Fibroblast of skin of scalp (primary cell): ENCODE data around the gene EHD1.
A peak's percentile ranks its signal among the peaks of the same experiment; 100 is the strongest.

Source experiments
- DNase-seq: peaks from one replicate; pipeline ENCODE4 v3.0.0-alpha.2; 2013

EHD1 gene

DNA sequence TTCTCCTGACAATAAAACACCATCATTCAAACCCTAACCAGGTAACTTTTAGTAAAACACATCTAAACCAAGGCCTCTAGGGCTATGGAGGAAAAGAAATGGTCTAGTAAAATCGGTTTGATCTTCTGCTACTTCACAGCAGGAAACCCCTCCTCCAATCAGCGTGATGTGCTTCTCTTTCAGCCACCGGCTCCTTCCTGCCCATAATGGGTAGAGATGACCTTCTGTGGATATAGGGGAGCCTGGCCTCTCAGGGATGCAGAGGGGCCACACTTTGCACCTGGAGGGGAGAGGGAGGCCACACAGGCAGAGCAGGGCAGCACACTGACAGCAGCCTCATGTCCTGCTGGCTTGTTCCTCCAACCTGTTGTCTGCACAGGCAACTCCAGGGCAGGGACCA, 6.9 kb downstream of the EHD1 start:
- DNase-seq: no peak

DNA sequence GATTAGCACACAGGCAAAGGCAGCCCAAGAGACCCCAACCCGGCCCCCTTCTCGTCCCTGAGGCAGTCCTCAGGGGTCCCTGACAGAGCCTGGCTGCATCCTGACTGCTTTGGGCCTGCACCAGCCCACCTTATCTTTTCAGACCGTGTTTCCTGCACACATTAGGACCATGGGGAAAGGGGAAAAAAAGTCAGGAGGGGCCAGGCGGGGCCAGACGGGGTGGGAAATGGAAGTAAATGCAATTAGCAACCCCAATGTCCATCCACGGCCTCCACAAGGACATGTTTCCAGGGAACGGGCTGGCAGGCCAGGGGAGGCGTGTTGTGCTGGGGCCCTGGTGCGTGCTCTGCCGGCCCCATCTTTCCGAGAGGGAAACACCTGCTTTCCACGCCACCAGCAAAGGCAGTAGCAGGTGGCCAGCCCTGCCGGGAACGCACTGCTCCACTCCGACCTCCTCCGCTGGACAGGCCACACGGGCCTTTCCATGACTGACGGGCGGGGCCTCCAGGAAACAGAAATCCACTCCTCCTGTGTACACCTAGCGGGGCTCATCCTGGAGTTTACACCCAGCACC, 7.4 kb downstream of the EHD1 start:
- DNase-seq: no peak

DNA sequence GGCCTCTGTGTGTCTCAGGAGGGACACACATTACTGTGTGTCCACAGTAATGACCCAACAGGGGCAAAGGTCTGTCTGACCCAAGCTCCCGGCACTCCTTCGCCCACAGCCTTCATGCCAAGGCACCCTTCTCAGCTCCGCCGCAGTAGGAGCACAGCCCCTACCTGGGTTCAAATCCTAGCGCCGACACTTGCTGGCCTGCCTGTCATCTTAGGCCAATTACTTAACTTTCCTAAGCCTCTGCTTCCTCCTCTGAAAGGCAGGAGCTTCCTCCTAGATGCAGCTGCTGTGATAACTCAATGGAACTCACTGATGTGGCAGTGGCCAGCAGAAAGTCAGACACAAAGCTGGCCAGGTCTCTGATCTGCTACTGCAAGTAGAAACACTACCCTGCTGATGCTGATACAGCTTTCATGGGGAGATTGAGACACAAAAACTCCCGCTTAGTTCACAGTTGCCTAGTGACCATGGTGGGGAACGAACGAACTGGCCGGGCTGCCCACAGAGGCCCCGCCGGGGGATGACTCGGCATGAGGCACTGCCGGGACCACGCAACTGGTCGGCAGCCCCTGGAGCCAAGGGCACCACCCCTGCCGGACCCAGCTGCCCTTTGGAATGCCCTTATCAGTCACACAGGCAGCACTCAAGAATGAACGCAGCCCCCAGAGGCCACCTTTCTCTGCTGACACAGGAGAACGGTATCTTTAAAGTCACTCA, 8.1 kb downstream of the EHD1 start:
- peak; percentile 43 for DNase-seq

DNA sequence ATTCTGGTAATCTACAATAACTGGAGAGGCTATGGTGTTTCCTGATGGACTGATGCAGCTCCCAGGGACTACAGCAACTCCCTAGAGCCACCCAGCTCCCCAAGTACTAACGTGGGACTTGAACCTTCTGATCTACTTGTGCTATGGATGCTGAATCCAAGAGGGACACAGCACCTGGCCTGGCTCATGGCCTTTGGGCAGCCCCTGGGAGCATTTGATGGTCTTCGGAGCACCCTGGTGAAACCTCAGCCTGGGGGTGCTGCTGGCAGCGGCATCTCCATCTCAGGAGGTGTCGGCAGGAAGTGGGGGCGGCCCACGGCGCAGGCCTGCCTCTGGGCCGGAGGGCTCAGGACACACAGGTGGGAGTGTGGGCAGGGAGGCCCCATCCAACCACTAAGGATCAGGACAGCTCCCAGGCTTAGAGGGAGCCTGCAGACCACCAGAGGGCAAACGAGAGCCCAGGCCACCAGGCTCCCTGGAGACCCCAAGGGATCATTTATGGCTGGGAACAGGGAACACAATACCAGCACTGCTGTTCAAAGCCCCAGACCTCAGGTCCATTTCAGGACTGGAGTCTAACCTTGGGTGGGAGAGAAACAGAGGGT, 8.7 kb downstream of the EHD1 start:
- DNase-seq: no peak

DNA sequence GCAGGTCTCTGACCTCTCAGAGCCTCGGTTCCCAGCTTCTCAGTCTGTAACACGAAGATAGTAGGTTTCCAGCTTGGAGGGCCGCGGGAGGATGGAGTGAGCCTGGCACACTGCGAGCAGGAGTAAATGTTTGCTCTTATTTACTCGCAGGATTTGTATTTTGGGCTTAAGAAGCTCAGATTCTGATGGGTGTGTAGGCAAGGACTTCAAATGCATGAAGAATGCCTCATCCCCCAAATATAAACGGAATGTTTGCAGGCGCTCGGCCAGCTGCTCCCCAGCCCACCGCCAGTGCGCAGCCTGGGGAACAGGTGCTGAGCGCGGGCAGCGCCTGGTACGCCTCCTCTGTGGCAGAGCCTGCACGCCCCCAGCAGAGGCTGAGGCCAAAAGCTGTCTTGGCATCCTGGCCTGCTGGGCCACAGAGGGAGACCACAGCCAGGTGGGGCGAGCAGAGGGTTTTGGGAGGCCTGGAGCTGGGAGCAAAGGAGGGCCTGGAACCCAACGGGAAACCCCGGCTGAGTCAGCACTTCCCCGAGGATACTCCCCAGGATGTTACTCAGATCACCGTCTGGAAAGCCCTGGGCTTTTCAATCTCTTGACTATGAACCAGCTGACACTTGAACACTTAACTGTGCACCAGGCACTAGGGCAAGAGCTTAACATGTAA, 9.4 kb downstream of the EHD1 start:
- peak; percentile 76 for DNase-seq

DNA sequence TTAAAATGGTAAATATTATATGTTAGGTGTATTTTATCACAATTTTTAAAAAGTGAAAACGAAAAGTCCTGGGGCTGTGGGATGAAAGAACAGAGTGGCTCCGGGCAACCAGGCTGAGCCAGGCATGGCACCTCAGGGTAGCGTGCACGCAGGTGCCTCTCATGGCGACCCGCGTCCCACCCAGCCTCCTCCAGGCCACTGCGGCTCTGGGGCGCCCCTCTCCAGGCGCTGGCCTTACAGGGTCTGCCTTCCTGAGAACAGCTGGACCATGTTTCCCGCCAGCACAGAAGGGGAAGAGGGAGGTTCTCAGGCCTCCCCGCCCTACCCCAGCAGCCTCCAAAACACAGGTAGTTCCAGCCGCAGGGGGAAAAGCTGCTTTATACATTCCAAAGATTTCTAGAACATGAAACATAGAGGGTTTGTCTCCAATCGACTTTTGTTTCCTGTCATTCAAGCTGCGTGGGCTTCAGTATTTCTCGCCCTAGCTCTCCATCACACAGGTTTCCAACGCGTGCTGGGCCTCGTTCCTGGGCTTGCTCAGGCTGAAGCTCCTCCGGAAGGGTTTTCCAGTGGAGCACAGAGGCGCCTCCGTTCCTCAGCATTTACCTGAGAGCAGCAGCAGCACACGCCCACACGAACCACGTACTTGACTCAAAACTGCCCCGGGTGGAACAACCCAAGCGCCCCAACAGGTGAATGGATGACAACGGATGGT, 10.5 kb downstream of the EHD1 start:
- no peak for DNase-seq

DNA sequence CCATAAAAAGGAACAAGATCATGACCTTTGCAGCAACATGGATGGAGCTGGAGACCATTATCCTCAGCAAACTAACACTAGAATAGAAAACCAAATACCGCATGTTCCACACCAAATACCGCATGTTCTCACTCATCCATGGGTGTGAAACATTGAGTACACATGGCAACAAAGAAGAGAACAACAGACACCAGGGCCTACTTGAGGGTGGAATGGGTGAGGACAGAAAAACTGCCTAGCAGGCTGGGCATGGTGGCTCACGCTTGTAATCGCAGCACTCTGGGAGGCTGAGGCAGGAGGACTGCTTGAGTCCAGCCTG, 12.3 kb downstream of the EHD1 start:
- DNase-seq: no peak

DNA sequence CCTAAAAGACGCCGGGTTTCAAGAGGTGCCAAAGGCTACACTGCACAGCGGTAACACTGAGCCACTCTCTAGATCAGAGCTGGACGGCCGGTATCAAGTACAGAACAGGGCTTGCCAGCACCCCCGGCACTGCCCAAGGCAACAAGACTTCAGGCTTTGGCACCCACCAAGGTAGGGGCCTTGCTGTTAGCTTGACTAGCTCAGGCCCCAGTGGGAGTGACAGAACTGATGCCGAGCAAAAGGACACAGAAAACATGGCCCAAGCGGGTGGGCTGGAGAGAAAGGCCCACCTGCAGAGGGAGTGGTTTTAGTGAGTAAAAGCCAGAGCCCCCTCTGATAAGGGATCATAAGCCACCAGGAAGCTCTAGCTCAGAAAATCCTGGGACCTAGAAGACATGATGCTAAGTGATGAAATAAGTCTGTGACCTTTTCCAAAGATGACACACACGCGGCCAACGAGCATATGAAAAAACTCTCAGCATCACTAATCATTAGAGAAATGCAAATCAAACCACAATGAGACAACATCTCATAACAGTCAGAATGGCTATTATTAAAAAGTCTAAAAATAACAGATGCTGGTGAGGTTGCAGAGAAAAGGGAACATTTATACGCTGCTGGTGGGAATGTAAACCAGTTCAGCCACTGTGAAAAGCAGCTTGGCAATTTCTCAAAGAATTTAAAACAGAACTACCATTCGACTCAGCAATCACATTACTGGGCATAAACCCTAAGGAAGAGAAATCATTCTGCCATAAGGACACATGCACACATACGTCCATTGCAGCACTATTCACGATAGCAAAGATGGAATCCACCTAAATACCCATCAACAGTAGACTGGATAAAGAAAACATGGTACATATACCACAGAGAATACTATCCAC, 12.9 kb downstream of the EHD1 start:
- peak; percentile 91 for DNase-seq

DNA sequence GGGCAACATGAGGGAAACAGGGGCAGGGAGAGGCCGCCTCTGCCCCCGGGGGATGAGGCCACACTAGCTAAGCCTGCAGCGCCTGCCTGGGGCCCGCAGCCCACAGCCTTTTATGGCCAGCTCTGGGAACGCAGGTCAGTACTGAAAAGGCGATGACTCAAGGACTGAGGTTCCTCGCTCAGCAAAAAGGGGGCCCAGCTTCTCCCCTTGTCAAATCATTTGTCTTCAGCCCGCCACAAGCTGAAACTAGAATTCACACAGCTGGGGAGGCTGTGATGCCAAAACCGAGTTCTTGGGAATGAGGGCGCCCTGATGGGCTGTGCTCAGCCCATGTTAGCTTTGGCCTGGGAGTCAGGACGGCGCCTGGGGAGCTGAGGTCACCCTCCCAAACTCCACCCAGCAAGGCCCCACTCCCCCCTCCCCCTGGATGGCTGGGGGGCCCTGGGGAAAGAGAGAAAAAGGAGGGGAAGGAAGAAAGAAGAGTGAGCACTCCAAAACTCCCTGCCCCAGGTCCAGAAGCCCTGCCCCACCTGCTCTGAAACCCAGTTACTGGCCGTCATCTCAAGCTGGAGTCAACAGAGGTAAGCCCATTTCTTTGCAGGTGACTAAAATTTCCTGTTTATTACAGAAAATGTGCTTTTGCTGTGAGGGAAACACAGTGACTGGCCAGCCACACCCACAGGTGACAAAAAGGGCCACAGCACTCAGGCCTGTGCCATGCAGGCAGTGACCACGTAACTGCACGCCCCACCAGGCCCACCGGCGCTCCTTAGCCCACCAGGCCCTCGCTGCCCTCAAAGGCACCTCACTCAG, 13.7 kb downstream of the EHD1 start:
- DNase-seq: peak; percentile 94

DNA sequence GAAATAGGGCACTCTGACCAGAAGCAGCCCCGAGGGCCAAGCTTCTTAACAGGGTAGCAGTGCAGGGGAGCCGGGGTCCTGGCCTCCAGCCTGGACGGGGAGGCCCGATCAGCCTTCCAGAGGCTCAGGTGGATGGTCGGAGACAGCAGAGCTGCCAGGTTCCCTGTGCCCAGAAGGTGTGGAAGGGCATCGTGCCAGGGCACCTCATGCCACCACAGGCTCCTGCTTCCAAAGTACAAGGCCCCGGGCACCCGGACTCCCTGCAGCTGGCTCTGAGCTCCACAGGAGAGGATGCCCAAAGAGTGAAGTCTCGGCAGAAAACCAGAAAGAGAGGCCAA, 14.3 kb downstream of the EHD1 start:
- no peak for DNase-seq

DNA sequence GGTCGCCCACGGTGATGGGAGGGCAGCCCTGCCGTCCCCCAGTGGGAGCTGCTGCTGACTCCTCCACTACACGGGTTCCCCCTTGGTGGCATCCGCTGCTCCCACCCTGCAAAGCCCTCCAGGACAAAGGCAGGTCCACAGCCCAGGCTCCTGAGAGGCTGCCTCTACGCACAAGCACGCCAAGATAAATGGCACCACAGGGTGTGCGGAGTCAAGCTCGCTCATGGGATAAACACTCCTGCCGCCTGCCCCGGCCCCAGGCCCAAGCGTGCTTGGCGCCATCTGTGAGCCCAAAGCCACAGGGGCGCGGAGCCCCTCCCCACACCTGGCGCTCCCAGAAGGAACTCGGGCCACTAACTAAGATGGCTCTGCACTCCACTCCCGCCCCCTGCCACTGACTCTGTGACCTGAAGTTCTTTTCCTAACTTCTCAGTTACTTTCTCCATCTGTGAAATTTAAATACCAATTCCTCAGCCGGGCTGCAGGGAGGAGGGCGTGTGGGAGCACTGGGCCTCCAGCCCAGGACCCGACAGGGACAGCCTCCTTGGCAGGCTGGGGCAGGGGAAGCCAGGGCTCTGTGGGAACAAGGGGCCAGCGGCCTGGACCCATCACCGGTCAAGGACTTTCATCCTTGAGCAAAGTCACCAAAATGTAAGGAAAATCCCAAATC, 14.9 kb downstream of the EHD1 start:
- no peak for DNase-seq

DNA sequence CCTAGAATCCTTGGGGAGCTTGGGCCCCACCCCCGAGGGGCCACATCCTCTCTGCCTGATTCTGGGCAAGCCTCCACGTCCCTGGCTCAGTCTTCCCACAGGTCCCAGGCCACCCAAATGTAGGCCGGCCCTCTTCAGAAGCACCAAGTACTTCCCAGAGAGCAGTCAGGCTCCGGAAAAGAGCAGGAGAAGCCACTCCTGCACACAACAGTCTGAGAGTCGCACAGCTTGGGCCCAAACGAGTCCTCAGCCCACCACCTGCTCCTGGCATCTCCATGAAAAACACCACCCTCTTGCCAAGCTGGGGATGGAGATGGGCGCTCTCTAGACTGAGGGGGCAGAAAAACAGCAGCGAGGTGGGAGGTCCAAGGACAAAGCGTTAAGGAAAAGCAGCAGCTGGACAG, 15.4 kb downstream of the EHD1 start:
- DNase-seq: peak; percentile 45

DNA sequence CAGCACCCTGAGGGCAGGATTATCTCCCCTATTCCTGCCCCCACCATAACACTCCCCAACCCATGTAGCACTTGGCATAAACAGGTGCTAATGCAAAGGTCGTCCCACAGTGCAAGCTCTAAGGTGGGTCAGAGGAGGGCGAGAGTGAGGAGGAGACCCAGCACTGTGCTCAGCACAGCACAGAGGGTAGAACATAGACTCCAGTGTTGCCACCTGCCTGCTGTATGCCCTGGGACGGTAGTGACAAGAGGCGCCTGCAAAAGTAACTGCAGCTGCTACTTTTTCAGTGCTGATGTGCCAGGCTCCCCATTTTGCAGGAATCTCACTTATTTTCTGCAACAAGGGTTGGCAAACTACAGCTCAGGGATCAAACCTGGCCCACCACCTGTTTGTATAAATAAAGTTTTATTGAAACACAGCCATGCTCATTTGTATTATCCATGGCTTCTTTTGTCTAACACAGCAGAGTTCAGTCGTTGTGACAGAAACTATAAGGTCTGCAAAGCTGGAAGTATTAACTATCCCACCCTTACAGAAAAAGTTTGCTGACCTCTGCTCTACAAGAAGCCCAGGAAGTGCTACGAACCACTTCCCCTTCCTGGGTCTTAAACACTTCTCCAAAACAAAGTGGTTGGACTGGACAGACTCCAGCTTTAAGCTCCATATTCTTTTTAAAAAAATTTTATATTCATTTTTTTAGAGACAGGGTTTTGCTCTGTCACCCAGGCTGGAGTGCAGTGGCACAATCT, 17.0 kb downstream of the EHD1 start:
- no peak for DNase-seq

DNA sequence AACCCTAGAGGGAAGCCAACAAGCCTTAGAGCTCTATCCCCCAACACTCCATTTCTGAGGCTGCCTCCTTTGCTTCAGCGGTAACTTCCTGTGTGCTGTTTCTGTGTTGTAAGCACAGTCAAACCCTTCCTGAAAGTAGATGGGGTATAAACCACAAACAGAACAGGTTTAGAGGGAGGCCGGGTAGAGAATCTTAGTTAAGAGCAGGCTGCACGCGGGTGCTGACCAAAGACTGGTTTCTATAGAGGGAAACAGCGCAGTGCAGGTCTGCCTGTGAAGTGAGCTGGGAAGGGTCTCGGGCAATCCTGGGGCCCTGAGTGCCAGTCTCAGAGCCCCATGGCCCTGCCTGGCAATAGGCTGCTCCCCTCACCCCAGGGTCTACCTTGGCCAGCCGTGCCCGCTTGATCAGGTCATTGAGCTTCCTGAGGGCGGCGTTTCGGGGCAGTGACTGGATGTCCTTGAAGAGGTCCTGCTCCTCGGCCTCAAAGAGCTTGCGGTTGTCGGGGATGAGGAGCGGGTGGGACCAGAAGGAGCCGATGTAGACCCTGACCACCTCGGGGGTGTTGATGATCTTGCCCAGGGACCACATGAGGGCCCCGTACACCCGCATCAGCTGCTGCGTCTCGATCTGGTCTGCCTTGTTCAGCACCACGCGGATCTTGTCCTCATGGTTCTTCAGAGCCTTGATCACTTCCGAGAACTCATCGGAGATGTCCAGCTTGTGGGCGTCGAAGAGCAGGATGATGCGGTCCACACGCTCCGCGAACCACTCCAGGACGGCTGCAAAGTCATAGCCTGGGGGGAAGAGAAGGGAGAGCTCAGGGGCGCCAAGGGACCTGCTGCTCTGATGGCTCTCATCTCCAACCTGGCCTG, 18.6 kb downstream of the EHD1 start:
- no peak for DNase-seq

DNA sequence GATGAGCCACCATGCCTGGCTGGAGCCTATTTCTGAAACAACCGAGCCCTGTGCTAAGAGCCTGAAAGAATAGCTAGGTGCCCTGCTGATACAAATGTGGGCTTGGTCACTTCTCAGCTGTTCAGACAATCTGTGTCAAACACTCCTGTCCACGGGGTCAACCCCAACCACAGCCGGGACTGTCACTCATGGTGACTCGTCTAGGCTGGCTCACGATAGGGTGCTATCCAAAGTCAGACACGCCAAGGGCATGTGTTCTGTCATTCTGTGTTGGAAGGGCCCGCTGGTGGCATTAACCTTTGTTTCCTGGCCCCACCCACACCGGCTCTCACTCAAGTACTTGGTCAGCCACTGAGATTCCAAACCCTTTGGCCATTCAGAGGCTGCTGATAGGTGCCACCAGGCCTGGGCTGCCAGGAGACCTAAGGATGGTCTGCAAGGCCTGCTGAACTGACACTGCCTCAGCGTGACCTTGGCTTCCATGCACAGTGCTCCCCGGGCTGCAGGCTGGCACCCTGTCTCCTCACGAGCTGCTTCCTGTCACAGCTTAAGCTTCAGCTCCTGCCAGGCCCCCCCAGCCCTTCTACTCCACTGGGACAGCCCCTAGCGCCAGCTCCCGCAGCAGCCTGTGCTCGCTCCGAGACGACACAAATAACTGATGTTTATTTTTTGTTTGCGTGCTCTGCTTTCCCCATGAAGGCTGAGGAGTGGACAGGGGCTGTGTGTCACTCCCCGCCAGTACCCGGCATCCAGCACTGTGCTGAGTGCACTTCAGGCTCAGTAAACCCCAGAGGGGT, 19.8 kb downstream of the EHD1 start:
- no peak for DNase-seq

DNA sequence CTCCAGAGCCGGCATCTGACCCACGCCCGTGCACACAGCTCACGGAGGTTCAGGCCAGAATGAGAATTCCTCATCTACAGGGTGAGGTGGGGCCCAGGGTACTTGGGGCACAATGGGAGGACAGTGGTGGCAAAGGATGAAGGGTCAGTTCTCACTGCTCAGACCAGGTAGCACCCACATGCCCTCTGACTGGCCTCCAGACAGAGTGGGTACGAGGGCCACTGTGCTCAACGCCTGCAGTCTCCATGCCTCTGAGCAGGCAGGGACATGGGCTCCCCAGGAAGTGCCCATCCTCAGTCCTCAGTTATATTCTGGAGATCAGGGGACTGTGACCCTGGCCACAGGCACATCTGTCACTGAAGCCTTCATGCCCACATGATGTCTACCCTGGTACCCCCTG, 20.9 kb downstream of the EHD1 start:
- DNase-seq: no peak

DNA sequence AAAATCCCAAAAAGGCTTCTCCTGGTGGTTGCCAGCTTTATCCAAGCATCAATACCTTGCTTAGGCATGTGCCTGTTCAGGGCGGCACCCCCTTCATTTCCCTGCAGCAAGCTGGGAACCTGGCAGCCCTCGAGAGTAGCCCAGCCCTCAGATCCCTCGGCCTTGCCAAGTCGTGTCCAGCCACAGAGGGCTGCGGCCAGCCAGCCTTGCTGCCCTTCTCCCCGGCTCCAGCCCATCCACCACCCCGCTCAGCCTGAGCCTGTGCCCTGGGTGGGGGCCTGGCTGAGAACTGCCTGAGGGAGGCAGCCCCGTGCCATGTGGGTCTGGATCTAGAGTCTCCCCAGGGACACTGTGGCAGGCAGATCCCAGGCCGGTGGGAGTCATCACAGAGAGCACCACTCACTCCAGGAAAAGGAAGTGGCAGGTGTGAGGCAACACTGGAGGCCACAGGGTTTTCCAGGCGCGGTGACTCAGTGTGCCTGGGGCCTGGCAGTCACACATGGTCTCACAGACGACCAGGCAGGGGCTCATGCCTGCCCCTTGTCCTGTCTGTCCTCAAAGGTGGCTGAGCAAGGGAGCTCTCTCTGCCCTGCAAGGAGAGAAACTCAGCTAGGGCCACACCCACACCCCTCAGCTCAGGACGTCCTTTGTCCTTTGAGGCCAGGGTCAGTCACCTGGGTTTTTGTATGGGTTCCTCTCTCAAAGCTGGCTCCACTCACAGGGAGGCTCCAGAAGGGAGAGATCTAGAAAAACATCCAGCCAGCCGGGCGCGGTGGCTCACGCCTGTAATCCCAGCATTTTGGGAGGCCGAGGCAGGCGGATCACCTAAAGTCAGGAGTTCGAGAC, 21.8 kb downstream of the EHD1 start:
- DNase-seq: peak; percentile 77
